Frontal cortex (tissue), 4 donors: ENCODE measurements around the gene TNS2. TPM values are rescaled to one million over a fixed set of nuclear protein-coding genes. Genes with fewer than 3 reads are reported as not detected.

Source experiments
- DNase-seq, 2 donors: peaks; one replicate each; pipeline ENCODE4 v3.0.0; 2012; ENCODE audit warnings: low spot score in 2 of 2
- FAIRE-seq: peaks from 2 replicates; lab custom pipeline; 2012; peaks lifted over from hg19 to GRCh38; lab: Jason Lieb, UNC
- total RNA-seq: library from RNA; depleted of rRNA; stranded (reverse); fragments of >200 nt; gene quantifications from one replicate; pipeline ENCODE4 v1.2.3, GENCODE V29; 2014
- donor health status: control.
- donor health status: control.
- donor health status: control.

Gene TNS2
- total RNA-seq, 1 donor from 2014 or later: 11.4 TPM

- no peak for FAIRE-seq
- DNase-seq: peak in 1 of 2 donors; percentile 13
Measured at GRCh38 chr12:53042607-53043454, 7.0 kb upstream of the TNS2 start.

- DNase-seq: peak in 1 of 2 donors; percentile 68
- FAIRE-seq: no peak
Measured at GRCh38 chr12:53044052-53044581, 5.7 kb upstream of the TNS2 start.

- FAIRE-seq: no peak
- DNase-seq: peak in 1 of 2 donors; percentile 9
Measured at GRCh38 chr12:53044896-53045695, 4.8 kb upstream of the TNS2 start.

- DNase-seq (peak in 1 of 2 donors; percentile 8), FAIRE-seq (no peak)
Measured at GRCh38 chr12:53045696-53046045, 4.2 kb upstream of the TNS2 start.

GRCh38 chr12:53046655-53047220 is 3.1 kb upstream of the TNS2 start:
- FAIRE-seq: no peak
- no peak for DNase-seq

- DNase-seq (peak; percentile 88), FAIRE-seq (no peak)
Measured at GRCh38 chr12:53047221-53048032, 2.4 kb upstream of the TNS2 start.

- no peak for FAIRE-seq
- peak in 1 of 2 donors; percentile 56 for DNase-seq
Measured at GRCh38 chr12:53048033-53048779, 1.7 kb upstream of the TNS2 start.

- FAIRE-seq (no peak), DNase-seq (peak in 1 of 2 donors; percentile 14)
Measured at GRCh38 chr12:53048780-53049401, 974 bp upstream of the TNS2 start.

- FAIRE-seq (no peak), DNase-seq (no peak)
Measured at GRCh38 chr12:53050426-53051057, 677 bp downstream of the TNS2 start.

- peak in 1 of 2 donors; percentile 58 for DNase-seq
Measured at GRCh38 chr12:53051058-53051880, 1.4 kb downstream of the TNS2 start.

GRCh38 chr12:53051881-53052412 is 2.1 kb downstream of the TNS2 start:
- DNase-seq: no peak
- FAIRE-seq: no peak

More at GRCh38 chr12:53051058-53051880, 1.4 kb downstream of the TNS2 start:
- FAIRE-seq: no peak

- DNase-seq (peak in 1 of 2 donors; percentile 72), FAIRE-seq (no peak)
Measured at GRCh38 chr12:53052419-53053217, 2.8 kb downstream of the TNS2 start.

GRCh38 chr12:53053218-53054111 is 3.6 kb downstream of the TNS2 start:
- no peak for FAIRE-seq
- no peak for DNase-seq

- DNase-seq (peak; percentile 87 to 88), FAIRE-seq (no peak)
Measured at GRCh38 chr12:53054112-53054878, 4.4 kb downstream of the TNS2 start.
